ENCODE measurements around the gene PADI1. TPM values are rescaled to one million over a fixed set of nuclear protein-coding genes. Genes with fewer than 3 reads are reported as not detected.
A peak's percentile ranks its signal among the peaks of the same experiment; 100 is the strongest.
"Not testable (repeated sequence)": the region's sequence is repeated elsewhere in the genome, so short reads cannot be mapped to it uniquely, and the experiment has no call there.

Gene PADI1
- total RNA-seq, 1 experiment from 2014 or later, result 0.03 TPM

DNA sequence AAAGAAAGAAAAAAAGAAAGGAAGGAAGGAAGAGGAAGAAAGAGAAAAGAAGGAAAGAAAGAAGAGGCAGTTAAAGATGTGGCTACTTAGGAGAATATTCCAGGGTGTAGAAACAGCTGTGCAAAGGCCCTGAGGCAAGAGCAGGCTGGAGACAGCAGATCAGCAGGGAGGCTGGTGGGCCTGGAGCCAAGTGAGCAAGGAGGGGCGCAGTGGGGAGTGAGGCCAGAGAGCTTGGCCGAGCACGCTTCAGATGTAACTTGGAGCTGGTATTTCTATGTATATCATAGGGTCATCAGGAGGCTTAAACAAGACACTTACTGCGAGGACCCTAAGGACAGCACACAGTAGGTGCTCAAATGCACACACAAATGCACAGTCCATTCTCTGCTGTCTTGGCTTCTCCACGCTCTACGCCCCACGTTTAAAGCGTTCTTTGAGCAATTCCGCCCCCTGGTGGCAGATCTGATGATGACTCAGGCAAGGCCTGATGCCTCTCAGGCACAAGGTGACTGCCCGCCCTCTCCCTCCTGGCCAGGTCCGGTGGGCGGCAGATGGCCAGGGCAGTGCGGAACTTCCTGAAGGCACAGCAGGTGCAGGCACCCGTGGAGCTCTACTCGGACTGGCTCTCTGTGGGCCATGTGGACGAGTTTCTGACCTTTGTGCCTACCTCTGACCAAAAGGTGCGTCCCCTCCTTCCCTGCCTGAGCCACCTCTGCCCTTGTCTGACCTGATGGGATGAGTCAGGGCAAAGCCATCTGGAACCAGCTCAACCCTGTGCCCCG is 32.0 kb downstream of the PADI1 start:
- H3K27me3 ChIP-seq, result no peaks in the 10 kb centered on the region

DNA sequence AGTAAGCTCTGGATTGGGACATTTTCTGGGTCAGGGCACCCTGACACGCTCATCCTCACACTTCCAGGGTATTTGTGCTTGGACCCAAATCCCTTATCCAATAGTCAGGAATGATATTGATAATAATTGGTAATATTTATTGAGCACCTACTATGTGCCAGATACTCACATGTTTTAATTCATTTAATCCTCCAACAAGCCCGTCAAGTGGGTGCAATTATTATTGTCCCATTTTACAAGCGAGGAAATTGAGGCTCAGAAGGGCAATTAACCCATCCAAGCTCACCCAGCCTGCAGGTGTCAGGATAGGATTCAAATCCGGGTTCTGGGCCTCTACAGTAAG is 32.6 kb downstream of the PADI1 start:
- Histone ChIP-seq H3K4me3 (no peak overlapping the region), H3K9me3 (no peaks in the 10 kb centered on the region), H3K27me3 (no peaks in the 10 kb centered on the region), H3K36me3 (no peaks in the 10 kb centered on the region)
- no peak for DNase-seq

More for the DNA sequence above, 32.0 kb downstream of the PADI1 start:
- H3K4me3 ChIP-seq, result no peak overlapping the region
- DNase-seq, result peak; percentile 76
- no peaks in the 10 kb centered on the region for H3K9me3 ChIP-seq
- no peaks in the 10 kb centered on the region for H3K36me3 ChIP-seq

DNA sequence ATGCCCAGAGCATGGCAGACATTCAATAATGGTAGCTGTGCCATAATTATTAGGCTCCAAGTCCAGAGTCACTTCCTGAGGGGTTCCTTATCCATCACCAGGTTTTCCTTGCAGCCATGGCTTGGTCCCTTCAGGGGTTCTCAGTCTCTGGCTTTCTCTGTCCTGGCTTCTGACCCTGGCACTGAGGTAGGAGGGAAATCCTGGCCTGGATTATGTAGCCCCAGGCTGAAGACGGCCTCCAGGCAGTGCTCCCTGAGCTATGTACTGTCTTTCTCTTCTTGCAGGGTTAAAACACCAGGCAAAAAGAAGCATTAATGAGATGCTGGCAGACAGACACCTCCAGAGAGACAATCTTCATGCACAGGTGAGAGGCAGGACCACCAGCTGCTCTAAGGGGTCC is 34.5 kb downstream of the PADI1 start:
- no peak overlapping the region for H3K4me3 ChIP-seq
- no peaks in the 10 kb centered on the region for H3K27me3 ChIP-seq
- no peaks in the 10 kb centered on the region for H3K36me3 ChIP-seq
- H3K9me3 ChIP-seq, result no peaks in the 10 kb centered on the region
- DNase-seq, result peak; percentile 76

DNA sequence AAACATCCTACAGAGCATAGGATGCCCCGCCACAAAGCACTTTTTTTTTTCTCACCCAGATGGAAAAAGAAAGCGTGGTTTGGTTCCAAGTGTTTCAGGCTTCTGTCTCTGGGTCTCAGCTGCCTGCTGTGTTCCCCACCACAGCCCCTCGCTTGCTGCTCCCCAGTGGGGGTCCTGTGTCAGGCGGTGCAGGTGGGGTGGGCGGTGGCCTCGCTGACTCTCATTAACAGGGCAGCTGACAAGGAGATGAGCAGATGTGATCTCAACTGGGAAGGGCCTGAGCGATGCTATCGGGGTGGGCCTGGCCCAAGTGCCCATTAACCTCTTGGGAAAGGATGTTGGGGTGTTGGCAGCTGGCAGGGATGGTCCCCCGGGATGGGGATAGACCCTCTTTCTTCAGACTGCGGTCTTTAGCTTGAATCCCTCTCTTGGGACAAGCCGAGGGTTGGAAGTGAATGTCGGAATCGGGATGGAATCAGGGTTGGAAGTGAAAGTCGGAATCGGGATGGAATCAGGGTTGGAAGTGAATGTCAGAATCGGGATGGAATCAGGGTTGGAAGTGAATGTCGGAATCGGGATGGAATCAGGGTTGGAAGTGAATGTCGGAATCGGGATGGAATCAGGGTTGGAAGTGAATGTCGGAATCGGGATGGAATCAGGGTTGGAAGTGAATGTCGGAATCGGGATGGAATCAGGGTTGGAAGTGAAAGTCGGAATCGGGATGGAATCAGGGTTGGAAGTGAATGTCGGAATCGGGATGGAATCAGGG is 36.3 kb downstream of the PADI1 start:
- H3K9me3 ChIP-seq, H3K27me3 ChIP-seq, H3K4me3 ChIP-seq, H3K36me3 ChIP-seq, DNase-seq: not testable (repeated sequence)

DNA sequence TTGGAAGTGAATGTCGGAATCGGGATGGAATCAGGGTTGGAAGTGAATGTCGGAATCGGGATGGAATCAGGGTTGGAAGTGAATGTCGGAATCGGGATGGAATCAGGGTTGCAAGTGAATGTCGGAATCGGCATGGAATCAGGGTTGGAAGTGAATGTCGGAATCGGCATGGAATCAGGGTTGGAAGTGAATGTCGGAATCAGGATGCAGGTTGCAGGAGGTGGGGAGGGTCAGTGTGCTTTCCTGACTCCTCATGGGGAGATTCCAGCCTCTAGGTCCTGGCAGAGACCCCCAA is 36.8 kb downstream of the PADI1 start:
- not testable (repeated sequence) for H3K27me3 ChIP-seq, H3K4me3 ChIP-seq, H3K9me3 ChIP-seq, H3K36me3 ChIP-seq, DNase-seq

DNA sequence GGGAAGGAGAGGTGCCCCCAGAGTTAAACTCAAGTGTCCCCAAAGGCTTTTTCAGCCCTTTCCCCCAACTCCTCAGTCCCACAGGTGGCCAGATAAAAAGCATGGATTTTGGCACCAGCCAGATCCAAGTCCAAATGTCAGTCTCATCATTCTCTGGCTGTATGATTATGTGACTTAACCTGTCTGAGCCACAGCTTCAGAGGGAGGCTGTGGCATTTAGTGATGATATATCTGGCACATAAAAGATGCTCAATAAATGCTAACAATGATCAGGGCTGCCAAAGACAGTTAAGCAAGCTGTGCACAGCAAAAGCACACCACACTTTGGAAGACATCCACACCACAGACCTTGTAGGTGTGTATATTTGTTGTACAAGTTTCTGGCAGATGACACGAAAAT is 38.3 kb downstream of the PADI1 start:
- no peaks in the 10 kb centered on the region for H3K36me3 ChIP-seq
- no peak overlapping the region for H3K4me3 ChIP-seq
- no peaks in the 10 kb centered on the region for H3K27me3 ChIP-seq
- H3K9me3 ChIP-seq, result no peaks in the 10 kb centered on the region
- no peak for DNase-seq

DNA sequence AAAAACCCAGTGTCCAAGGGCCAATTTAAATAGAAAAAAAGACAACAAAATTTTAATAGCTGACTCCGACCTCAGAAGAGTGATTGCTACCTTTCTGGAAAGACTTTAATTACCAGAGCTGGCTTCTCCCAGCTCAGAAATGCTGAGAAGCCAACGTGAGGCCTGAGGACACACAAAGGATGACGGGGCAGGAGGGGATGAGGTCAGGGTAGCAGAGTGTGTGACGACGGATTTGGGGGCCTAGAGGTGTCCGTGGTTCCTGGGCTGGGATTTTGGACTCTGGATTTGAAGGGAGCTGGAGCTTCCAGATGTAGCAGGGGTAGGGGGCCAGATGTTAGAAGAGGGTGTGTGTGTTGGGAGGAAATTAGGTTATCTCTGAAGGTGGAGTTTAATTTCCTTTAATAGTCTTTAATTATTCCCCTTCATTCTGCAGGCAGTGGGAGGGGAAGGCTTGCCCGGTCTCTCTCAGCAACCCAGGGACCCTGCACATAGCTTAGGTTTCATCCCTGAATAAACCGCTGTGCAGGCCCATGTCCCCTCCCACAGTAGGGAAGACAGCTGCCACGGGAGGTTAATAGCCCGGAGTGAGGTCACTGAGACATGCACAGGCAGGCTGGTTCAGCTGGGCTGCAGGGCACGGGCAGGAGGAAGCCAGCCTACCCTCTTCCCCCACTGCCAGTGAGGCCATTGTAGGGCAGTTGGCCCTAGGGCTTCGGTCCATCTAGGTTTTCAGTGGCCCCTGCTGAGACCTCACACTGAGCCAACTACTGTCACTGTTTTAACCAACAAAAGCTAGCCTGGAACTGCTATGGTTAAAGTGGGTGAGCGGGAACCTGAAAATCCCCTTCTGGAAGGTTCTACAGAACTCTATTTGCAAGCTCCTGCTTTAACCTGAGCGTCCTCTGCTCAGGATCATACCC is 40.2 kb downstream of the PADI1 start:
- Histone ChIP-seq H3K27me3 (no peaks in the 10 kb centered on the region), H3K4me3 (no peak overlapping the region), H3K36me3 (no peaks in the 10 kb centered on the region), H3K9me3 (no peaks in the 10 kb centered on the region)
- peak; percentile 78 for DNase-seq

DNA sequence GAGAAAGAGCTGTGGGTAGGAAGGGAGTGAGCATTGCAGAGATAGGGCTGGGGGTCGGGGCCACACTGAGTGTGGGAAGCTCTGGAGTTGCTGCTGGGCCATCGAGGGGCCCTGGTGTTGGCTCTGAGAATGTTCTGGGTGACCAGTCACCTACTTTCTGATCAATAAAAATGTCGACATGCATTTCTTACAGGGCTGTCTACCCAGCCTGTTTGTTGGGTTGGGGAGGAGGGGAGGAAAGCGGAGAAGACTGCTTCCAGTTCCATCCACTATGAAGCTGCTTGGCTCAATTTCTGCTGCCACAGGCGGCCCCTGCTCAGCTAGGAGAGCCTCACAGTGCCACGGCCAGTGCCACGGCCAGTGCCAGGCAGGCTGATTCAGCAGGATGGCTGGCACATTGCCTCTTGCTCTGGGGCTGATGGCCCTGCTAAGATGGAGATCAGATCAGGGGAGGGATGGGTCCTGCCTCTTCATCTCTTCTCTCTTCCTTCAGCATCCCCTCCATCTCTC is 40.9 kb downstream of the PADI1 start:
- H3K27me3 ChIP-seq, result no peaks in the 10 kb centered on the region
- H3K9me3 ChIP-seq, result no peaks in the 10 kb centered on the region
- H3K36me3 ChIP-seq, result no peaks in the 10 kb centered on the region
- DNase-seq, result no peak
- no peak overlapping the region for H3K4me3 ChIP-seq

DNA sequence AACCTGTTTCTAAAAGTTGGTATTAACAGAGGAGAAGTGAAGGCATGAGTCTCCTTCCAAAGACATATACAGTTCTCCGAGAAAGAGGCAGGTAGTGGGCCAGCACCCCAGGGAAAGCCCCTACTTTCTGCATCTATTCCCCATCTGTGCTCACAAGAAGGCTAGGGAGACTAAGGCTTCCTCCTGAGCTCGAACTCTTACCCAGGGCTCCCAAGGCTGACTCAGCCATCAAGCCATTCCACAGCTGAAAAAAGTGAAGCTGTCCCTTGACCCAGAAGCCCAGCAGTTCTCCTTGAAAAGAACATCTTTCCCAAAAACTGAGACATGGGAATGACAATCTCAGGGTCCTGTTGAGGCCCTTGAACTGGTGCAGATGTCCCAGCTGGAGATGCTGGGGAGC is 42.0 kb downstream of the PADI1 start:
- H3K9me3 ChIP-seq, result no peaks in the 10 kb centered on the region
- no peaks in the 10 kb centered on the region for H3K27me3 ChIP-seq
- no peak for DNase-seq
- H3K4me3 ChIP-seq, result no peak overlapping the region
- no peaks in the 10 kb centered on the region for H3K36me3 ChIP-seq

DNA sequence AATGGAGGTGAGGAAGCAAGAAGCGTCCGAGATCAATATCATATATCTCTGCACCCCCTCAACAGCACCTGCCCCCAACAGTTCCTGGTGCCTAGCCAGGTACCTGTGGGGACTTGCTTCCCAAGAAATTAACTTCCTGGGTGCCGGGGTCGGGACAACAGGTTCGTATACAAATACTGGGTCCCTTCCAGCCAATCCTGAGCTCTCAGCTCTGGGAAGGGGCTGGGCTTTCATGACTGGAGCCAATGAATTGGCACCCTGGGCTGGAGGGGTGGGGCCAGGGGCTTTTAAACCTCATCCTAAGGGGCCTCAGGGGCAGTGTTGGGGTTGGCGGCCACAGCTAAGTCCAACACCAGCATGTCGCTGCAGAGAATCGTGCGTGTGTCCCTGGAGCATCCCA is 43.9 kb downstream of the PADI1 start, which contains the start of gene PADI3:
TSS of gene PADI3 (plus strand) at position 318 of the 400 bp plus-strand sequence. CDS start at position 358, 40 bp downstream.
- no peak within 1 kb of the TSS for H3K4me3 ChIP-seq
- DNase-seq, result no peak
- H3K27me3 ChIP-seq, result no peaks in the 10 kb centered on the region
- no peaks in the 10 kb centered on the region for H3K36me3 ChIP-seq
- H3K9me3 ChIP-seq, result no peaks in the 10 kb centered on the region

DNA sequence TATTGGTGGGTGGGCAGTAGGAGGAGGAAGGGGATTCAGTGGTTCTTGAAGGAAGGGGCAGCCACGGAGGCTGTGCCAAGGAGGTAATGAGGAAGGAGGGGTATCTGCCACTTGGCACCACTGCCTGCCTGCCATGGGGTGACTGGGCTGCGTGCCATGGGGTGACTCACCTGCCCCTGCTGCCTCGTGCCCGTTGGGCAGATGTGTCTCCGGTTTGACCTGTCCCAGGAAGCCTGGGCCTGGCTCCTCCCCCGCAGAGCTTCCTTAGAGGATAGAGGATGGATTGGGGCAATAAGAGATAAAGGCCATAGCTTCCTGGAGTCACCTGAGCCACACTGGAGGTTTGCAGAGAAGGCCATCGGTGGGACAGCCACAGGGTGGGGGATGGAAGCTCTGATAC is 45.7 kb downstream of the PADI1 start:
- no peaks in the 10 kb centered on the region for H3K36me3 ChIP-seq
- no peaks in the 10 kb centered on the region for H3K27me3 ChIP-seq
- no peaks in the 10 kb centered on the region for H3K9me3 ChIP-seq
- DNase-seq, result peak; percentile 91
- no peak overlapping the region for H3K4me3 ChIP-seq

DNA sequence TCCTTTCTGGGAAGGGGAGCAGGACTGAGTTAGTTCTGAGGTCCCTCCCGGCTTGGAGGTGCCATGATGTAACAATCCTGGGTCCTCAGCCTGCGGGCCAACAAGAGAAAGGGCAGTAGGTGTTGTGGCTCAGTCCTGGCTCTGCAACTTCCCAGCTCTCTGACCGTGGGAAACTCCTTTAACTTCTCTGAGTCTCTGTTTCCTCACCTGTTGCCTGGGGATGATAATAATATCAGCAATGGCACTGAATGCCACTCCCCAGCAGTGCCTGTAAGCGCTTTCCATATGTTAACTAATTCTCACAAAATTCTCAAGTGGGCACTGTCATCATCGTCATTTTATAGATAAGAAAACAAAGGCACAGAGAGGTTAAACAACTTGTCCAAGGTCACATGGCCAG is 46.3 kb downstream of the PADI1 start:
- no peaks in the 10 kb centered on the region for H3K9me3 ChIP-seq
- no peaks in the 10 kb centered on the region for H3K36me3 ChIP-seq
- H3K4me3 ChIP-seq, result no peak overlapping the region
- no peak for DNase-seq
- H3K27me3 ChIP-seq, result no peaks in the 10 kb centered on the region

DNA sequence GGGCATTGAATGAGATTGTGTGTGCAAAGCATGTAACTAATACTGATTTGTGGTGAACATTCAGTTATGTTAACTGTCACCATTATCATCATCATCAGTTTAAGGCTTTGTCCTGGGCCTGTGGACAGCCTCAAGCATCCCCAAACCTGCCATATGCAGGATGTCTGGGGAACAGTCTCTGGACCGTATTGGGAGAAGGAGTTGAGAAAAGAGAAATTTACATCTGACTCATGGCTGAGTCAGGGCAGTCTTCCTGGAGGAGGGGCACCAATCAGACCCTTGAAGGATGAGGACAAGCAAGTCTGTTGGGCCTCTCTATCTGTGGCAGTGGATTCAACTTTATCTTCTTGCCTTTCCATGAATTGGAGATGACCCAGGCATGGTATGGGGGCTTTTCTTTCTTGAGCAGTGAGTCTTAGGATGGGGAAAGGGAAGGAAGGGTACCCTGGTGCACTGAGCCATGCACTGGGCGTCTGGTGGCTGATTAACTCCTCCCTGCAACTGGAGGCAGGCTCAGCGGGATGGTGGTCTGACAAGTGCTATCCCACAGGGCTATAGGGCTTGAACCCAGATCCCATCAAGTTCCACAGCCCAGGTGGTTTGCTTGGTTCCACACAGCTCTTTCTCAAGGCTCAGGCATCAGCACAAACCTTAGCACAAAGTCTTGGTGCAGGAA is 46.9 kb downstream of the PADI1 start:
- peak; percentile 64 for DNase-seq
- no peaks in the 10 kb centered on the region for H3K36me3 ChIP-seq
- H3K27me3 ChIP-seq, result no peaks in the 10 kb centered on the region
- no peak overlapping the region for H3K4me3 ChIP-seq
- H3K9me3 ChIP-seq, result no peaks in the 10 kb centered on the region

DNA sequence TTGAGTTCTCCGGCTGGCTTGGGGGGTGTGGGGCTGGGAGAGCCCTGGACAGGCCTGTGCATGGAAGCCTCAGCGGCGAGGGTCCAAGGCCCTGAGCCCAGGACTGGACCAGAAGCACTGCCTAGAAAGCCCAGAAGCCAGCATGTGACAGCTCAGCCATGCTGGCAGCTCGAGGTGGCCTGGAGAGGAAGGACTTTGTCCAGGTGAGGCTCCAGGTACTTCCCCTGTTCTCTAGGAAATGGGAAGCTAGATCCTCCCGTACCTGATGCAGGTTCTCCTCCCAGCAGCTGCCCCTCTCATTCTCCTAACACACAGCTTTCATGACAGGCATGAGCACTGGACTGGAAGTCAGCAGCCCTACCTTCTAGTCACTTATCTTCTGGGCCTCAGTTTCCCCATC is 50.4 kb downstream of the PADI1 start:
- Histone ChIP-seq H3K4me3 (no peak overlapping the region), H3K27me3 (no peaks in the 10 kb centered on the region), H3K36me3 (no peaks in the 10 kb centered on the region), H3K9me3 (no peaks in the 10 kb centered on the region)
- no peak for DNase-seq

DNA sequence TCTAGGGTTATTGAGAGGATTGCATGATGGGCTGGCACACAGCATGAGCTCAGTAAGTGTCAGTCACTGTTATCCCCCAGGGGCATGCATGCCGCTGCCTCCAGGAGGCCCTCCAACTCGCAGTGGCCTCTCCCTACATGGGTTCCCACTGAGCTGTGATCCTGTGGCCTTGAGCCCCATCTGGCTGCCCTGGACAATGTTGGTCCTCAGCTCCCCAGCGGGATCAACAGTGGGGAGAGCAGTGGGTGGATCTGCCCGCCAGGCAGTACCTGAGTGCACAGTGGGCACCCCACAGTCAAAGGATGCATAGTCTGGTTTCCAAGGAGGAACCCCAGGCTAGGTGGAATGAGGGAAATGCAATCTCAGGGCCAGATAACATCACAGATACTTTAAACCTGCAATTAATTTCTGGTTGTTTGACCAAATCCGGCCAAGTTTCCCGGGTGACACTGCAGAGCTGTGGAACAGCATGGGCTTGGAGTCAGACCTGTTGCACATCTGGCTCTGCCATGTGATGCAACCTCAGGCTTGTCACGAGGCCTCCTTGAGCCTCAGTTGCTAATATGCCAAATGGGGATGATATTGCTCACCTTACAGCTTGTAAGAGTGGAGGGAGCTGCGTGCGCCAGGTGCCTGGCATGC is 53.3 kb downstream of the PADI1 start:
- H3K9me3 ChIP-seq, result no peaks in the 10 kb centered on the region; the same call in 1 of the 2 replicates
- no peak overlapping the region for H3K4me3 ChIP-seq
- no peaks in the 10 kb centered on the region for H3K27me3 ChIP-seq
- no peaks in the 10 kb centered on the region for H3K36me3 ChIP-seq
- DNase-seq, result no peak

DNA sequence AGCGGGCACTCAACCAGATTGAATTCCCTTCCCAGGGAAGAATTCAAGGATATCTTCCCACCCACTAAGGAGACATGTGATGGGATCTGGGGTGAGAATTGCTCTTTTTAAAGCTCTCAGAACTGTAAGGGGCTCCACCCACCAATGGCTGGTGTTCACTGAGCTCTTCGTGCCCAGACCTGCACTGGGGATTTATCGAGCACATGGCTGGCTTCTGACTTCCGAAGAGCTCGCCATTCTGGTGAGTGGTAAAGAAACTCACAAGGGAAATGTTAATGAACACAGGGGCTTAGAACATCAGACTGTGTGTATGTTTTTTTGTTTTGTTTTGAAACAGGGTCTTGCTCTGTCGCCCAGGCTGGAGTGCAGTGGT is 53.8 kb downstream of the PADI1 start:
- Histone ChIP-seq H3K9me3 (no peaks in the 10 kb centered on the region; the same call in 1 of the 2 replicates), H3K27me3 (no peaks in the 10 kb centered on the region), H3K36me3 (no peaks in the 10 kb centered on the region), H3K4me3 (no peak overlapping the region)
- DNase-seq, result no peak
